Astrocyte of the cerebellum (primary cell): ENCODE data around the gene NRIP3.
A peak's percentile ranks its signal among the peaks of the same experiment; 100 is the strongest.

ENCODE experiments used
- DNase-seq: peaks from one replicate; pipeline ENCODE4 v3.0.0-alpha.2; 2011; ENCODE audit warnings: low read depth
- H3K4me3 ChIP-seq: 2 replicates; pipeline ENCODE4 v1.5.1; 2011; ENCODE audit warnings: mild to moderate bottlenecking, low read depth, low read length, moderate library complexity
- in situ Hi-C: cut with HindIII; loops from 2 replicates; pipeline ENCODE4 v1.10.0; 2017; ENCODE audit warnings: low sequenced_read_pairs
- TF ChIP-seq, protein P1 (sequence below): IDR thresholded peaks from 2 replicates; pipeline ENCODE4 v1.5.1; 2012; ENCODE audit warnings: low read length, low read depth, moderate library complexity, mild to moderate bottlenecking; ENCODE audit errors: missing control alignments

The NRIP3 gene

DNA sequence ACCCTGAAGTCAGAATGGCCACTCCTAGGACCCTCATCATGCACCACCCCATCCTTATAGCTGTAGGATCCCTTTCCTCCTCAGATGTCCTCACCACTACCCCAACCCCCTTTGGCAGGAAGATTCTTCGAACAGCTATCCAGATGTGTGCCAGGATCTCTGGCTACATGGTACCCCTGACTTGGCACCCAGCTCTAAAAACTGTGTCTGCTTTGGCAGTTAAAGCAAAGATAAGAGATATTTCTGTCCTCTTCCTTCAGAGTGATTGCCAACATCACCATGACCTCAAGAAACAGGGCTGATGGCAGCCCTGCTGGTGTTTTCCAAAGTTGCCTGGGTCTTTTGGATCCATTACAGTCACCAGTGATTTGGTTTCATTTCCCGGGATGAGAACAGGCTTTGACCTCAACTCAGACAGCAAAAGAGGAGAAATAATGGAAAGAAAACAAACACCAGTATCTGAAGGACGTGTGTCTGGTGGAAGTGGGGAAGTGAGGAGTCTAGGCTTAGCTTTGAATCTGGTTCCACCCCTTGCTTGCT lies 4.3 kb upstream of the NRIP3 start:
- TF ChIP-seq, protein P1, sequence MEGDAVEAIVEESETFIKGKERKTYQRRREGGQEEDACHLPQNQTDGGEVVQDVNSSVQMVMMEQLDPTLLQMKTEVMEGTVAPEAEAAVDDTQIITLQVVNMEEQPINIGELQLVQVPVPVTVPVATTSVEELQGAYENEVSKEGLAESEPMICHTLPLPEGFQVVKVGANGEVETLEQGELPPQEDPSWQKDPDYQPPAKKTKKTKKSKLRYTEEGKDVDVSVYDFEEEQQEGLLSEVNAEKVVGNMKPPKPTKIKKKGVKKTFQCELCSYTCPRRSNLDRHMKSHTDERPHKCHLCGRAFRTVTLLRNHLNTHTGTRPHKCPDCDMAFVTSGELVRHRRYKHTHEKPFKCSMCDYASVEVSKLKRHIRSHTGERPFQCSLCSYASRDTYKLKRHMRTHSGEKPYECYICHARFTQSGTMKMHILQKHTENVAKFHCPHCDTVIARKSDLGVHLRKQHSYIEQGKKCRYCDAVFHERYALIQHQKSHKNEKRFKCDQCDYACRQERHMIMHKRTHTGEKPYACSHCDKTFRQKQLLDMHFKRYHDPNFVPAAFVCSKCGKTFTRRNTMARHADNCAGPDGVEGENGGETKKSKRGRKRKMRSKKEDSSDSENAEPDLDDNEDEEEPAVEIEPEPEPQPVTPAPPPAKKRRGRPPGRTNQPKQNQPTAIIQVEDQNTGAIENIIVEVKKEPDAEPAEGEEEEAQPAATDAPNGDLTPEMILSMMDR, result no peak
- DNase-seq, result no peak
- no peak overlapping the region for H3K4me3 ChIP-seq
- in situ Hi-C loops, result no loop called here

DNA sequence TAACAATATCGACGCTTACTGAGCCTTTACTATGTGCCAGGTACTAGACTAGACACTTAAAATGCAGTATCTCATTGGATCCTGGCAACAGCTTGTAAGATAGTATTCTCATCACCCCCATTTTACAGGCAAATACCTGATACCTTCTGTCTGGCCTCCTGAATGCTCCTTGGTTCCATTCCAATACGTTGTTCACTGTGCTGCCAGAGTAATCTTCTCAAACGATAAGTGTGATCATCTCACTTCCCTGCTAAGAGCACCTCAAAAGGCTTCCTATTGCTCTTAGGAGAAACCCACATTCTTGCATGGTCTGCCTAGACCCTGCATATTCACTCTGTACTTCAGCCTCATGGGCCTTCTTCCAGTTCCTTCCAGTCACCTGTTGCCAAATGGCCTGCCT lies 1.3 kb upstream of the NRIP3 start:
- no peak for DNase-seq
- TF ChIP-seq, protein P1, result no peak
- in situ Hi-C loops, result no loop called here
- H3K4me3 ChIP-seq, result no peak overlapping the region

DNA sequence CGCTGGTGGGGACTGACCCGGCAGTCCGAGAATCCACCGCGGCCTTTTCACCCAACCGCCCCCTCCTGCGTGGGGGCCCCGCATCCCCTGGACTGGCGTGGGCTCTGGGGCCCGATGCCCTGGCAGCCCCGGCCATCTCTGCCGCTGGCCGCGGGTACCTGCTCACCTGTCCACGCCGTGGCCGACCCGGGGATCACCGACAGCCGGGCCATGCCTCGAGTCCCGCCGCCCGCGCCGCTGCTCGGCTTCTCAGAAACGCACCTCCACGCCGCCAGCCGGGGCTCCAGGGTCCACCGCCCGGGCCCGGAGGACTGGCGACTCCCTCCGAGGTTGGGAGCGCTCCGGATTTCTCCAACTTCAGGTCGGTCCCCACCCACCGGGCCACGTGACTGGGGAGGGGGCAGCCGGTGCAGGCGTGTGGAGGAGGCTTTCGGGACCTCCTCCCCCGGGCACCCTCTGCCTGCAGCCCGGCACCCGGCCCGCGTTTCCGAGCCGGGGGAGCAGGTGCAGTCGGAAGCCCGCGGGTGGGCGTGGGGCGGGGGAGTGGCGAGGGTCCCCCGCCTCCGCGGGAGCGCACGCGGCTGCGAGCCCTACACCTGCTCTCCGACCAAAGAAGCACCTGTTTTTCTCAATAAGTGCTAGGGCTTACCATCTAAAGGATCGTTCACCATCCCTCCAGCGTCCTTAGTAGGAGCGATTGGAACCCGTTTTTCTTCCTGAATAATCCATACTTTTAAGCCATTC lies 554 bp upstream of the NRIP3 start:
- no peak for DNase-seq
- TF ChIP-seq, protein P1, result no peak
- H3K4me3 ChIP-seq, result peak overlapping the region; percentile 41
- in situ Hi-C loops, result no loop called here

DNA sequence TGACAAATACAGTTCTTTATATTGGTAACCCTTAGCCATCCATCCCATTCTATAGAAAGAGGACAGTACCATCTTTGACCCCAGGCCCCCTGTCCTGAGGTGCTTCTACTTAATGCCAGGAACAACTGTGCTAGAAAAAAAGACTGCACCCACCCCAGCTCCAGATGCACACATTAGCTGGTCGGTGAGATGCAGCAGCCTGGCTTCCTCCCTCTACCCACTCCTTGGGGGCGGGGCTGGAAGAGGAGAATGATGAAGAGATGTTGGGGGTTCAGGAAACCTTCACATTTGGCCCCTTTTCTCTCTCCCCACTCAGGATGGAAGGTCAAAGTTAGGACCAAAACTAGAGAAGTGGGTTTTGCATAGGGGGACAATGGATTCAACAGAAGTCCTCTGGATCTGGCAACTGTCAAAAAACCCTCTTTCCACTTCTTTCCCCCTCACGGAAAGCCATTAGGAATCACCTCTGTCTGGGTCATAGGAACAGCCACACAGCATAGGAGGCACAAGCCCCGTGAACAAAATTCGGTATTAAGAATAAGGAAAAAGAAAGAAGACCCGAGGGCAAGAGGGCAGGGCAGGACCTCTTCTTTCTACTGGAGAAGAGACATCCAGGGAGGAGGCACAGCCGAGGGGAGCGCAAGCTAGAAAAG lies 755 bp downstream of the NRIP3 start:
- H3K4me3 ChIP-seq, result peak overlapping the region; percentile 41
- TF ChIP-seq, protein P1, result no peak
- in situ Hi-C loops, result no loop called here
- DNase-seq, result no peak

DNA sequence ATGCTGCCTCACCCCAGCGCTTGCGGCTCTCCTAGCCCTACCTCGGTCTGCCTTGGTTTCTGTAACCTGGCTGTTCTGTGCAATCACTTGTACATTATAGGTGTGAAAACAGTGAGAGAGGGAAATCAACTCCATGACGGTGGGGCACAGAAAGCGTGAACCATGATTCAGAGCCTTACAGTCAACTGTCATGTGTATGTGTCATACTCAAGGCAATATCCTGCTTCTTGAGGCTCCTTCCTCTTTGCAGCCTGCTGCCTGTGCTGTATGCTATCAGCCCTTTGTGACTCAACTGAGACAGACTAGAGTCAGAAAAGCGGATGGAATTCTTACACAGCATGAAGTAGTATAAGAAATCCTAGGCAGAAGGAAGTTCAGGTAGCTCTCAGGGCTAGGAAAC lies 2.1 kb downstream of the NRIP3 start:
- TF ChIP-seq, protein P1, result no peak
- H3K4me3 ChIP-seq, result no peak overlapping the region
- no peak for DNase-seq
- in situ Hi-C loops, result no loop called here

DNA sequence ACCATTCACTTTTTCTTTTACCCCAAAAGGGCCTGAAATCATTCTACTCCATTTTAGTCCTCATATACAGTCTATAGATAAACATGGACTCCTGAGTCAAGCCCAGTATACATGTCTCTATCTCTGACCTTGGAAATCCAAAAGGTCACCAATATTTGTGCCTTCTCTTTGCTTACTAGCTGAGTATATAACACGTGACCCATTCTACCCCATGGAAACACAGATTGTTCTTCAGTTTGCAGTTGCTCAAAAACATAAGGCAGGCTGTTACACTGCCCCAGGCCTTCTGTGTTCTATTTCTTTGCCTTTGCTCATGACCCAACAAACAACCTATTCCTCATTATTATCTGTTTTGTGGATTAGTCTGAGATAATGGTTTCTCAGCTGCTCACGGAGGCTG lies 5.8 kb downstream of the NRIP3 start:
- no peak overlapping the region for H3K4me3 ChIP-seq
- TF ChIP-seq, protein P1, result no peak
- no peak for DNase-seq
- in situ Hi-C loops, result no loop called here
